GM12878 (cell line): ENCODE results near the gene NOP16.

Experiments
- ATF2 ChIP-seq: IDR thresholded peaks from 2 replicates; pipeline ENCODE4 v1.6.1; 2012; ENCODE audit warnings: low read length, inconsistent platforms
- PAX5 ChIP-seq: IDR thresholded peaks from 2 replicates; pipeline ENCODE4 v1.6.1; 2011; ENCODE audit warnings: low read depth, low read length, borderline replicate concordance
- POLR2A ChIP-seq: IDR thresholded peaks from 2 replicates; pipeline ENCODE4 v1.6.1; 2011; ENCODE audit warnings: low read depth, mild to moderate bottlenecking, low read length
- SMARCA5 ChIP-seq: fragments of 450-650 bp; IDR thresholded peaks from 2 replicates; pipeline ENCODE4 v1.6.1; 2017; ENCODE audit warnings: mild to moderate bottlenecking
- SMC3 ChIP-seq: IDR thresholded peaks from 2 replicates; pipeline ENCODE4 v1.6.1; 2011; ENCODE audit warnings: low read length, improper control_type of control experiment, borderline replicate concordance
- SP1 ChIP-seq: IDR thresholded peaks from one replicate; pipeline ENCODE4 v1.6.1; 2011; ENCODE audit warnings: low read depth, low read length
- SUPT20H ChIP-seq: IDR thresholded peaks from 2 replicates; pipeline ENCODE4 v1.6.1; 2011; ENCODE audit warnings: low read depth, mild to moderate bottlenecking, low read length, moderate library complexity, borderline replicate concordance; ENCODE audit not compliant: control insufficient read depth

GRCh38 chr5:176382721-176383120 lies 5.7 kb downstream of the NOP16 start:
- TF ChIP-seq SP1 (no peak), ATF2 (no peak), PAX5 (no peak), SUPT20H (no peak), SMARCA5 (no peak), POLR2A (no peak), SMC3 (no peak)
